Fibroblast of peridontal ligament (primary cell): ENCODE results near the gene NR2F1-AS1.
A peak's percentile ranks its signal among the peaks of the same experiment; 100 is the strongest.

Source experiments
- DNase-seq: peaks from one replicate; pipeline ENCODE4 v3.0.0-alpha.2; 2010; ENCODE audit errors: extremely low read depth

NR2F1-AS1 gene

GRCh38 chr5:93580927-93581445, at the start of gene NR2F1-AS1:
NR2F1-AS1 (minus strand) TSS chr5:93581219.
- DNase-seq = peak; percentile 50

- no peak for DNase-seq
Observed at GRCh38 chr5:93626801-93627200, 45.8 kb upstream of the NR2F1-AS1 start.

GRCh38 chr5:93623153-93623552, 42.1 kb upstream of the NR2F1-AS1 start:
- no peak for DNase-seq

- peak; percentile 62 for DNase-seq
Observed at GRCh38 chr5:93622240-93622885, 41.3 kb upstream of the NR2F1-AS1 start.

- no peak for DNase-seq
Observed at GRCh38 chr5:93621327-93621798, 40.3 kb upstream of the NR2F1-AS1 start.

- DNase-seq = peak; percentile 53
Observed at GRCh38 chr5:93620487-93621326, 39.7 kb upstream of the NR2F1-AS1 start.

GRCh38 chr5:93616538-93617174, 35.6 kb upstream of the NR2F1-AS1 start:
- DNase-seq = no peak

GRCh38 chr5:93612855-93613243, 31.8 kb upstream of the NR2F1-AS1 start:
- DNase-seq = no peak

- no peak for DNase-seq
Observed at GRCh38 chr5:93611976-93612854, 31.2 kb upstream of the NR2F1-AS1 start.

GRCh38 chr5:93611273-93611975, 30.4 kb upstream of the NR2F1-AS1 start:
- no peak for DNase-seq

- DNase-seq = no peak
Observed at GRCh38 chr5:93610581-93611272, 29.7 kb upstream of the NR2F1-AS1 start.

- DNase-seq = no peak
Observed at GRCh38 chr5:93609762-93610161, 28.7 kb upstream of the NR2F1-AS1 start.

GRCh38 chr5:93608855-93609254, 27.8 kb upstream of the NR2F1-AS1 start:
- DNase-seq = no peak

GRCh38 chr5:93607367-93608258, 26.6 kb upstream of the NR2F1-AS1 start:
- peak; percentile 69 for DNase-seq

- no peak for DNase-seq
Observed at GRCh38 chr5:93606382-93606752, 25.3 kb upstream of the NR2F1-AS1 start.

- DNase-seq = no peak
Observed at GRCh38 chr5:93604644-93605515, 23.9 kb upstream of the NR2F1-AS1 start.

GRCh38 chr5:93603793-93604643, 23.0 kb upstream of the NR2F1-AS1 start:
- DNase-seq = peak; percentile 48
